HG03457 (cell line): Measurements from ENCODE around the gene PCSK6.
"Not testable (repeated sequence)": the region's sequence is repeated elsewhere in the genome, so short reads cannot be mapped to it uniquely, and the experiment has no call there.

Source experiments
- ATAC-seq: cut with Tn5 transposase; IDR thresholded peaks from one replicate; pipeline ENCODE4 v1.9.1; 2021; ENCODE audit warnings: moderate number of reproducible peaks; ENCODE audit not compliant: unreplicated experiment

Gene PCSK6

DNA sequence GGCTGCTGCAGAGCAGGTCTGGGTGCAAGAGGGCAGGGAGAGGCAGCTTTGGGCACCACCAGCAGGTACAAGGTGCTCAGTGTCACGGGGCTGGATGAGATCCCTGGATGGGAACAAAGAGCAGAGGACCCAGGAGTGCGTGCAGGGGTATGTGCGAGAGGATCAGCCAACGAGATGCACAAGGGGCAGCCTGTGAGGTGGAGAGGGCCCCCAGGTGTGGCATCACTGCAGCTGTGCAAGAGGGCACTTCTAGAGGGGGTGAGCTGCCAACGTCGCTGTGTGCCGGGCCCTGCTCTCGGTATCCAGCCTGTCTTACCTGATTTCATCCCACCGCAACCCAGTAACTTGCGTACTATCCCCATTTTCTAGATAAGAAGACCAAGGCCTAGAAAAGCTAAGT is 127.1 kb downstream of the PCSK6 start:
- ATAC-seq: no peak

DNA sequence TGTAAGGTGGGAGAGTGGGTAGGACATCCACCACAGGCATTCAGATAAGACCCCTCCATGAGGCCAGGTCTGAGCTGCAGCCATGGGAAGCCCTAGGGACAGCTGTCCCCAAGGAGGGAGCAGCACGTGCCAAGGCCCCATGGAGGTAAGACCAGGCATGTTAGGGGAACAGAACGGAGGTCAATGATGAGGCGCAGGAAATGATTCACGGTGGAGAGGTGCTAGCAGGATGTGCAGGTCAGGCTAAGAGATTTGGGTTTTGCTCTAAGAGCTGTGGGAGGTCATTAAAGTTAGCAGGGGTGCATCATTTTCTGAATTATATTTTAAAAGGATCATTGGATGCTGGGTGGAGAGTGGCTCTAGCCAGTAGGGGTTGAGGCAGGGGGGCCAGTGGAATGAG is 128.1 kb downstream of the PCSK6 start:
- no peak for ATAC-seq

DNA sequence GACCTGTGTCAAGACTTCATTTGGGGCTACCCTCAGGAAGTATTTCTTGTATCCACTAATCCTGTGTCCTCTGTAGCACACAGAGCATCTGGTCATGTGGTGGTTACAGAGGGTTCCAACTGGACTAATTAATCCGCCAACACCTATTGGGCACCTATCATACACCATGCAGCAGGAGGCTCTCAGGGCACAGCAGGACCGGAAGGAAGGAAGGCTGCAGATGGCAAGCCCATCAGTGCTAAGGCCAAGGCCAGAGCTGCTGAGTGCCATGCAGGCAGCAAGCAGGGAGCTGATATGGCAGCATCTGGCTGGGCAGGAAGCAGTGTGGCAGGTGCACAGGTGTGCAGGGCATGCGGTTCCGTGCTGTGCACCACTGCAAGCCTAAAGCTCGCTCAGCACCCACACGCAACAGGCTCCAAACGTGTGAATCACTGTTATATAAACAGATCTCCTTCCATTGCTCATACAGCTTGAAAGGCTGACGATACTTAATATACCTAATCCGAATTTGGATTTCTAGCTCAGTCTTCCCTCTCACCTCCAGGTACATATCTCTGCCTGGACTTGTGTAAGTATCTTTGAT is 130.1 kb downstream of the PCSK6 start:
- ATAC-seq: no peak

DNA sequence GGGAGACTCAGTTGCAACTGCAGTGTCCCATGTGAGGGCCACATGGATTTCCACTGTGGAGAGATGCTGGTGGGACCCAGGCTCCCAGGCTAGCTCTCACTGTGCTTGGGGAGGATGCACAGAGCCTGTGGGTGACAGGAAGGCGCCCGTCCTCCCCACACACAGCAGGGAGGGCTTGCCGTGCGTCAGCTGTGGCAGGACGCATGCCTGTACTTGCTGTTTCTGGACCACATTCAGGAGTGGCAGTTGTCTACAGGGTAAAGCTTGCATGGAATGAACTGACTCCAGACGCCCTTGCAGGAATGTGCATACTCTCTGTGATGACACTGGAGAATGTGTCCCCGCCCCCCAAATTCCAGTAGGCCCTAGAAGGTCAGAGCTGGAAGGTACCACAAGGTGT is 130.6 kb downstream of the PCSK6 start:
- no peak for ATAC-seq

DNA sequence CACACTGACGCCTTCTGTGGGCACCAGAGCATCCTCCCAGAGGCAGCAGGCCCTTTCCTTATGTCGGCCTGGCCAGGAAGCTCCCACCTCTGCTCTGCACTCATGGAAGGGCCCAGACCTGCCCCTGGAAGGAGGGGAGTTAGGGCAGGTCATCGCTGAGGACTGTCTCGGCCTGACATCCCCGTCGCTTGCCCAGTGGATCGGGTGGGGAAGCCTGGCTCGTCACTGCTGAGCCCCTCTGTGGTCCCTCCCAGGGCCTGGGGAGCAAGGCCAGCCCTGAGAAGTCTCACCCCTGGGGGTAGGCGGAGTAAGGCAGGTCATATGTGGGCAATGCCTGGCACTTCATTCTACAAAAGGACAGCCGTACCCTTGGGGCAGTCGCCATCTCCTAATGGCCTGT is 131.6 kb downstream of the PCSK6 start:
- ATAC-seq: no peak

- no peak for ATAC-seq
These were observed 132.2 kb downstream of the PCSK6 start for GRCh38 chr15:101357333-101357732.

DNA sequence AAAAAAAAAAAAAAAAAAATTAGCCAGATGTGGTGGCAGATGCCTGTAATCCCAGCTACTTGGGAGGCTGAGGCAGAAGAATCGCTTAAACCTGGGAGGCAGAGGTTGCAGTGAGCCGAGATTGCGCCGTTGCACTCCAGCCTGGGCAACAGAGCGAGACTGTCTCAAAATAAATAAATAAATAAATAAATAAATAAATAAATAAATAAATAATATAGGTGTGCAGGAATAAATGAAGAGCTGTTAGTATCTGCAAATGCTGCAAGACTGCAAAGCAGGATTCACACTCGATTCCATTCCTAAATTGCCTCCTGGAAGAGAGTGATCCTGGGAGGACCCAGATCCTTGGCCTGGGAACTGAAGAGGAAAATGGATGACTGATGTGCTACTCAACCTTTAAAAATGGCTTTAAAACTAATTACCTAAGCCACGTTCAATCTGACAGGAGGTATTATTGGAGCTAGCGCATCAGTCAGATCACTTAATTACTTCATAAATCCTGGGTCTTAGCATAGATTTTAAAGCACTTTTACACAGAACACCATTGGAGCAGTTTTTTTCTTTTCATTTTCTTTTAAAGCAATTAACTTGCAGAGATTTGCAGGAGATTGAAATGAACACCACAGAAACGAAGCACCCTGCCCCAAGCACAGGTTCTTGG is 132.9 kb downstream of the PCSK6 start:
- not testable (repeated sequence) for ATAC-seq

DNA sequence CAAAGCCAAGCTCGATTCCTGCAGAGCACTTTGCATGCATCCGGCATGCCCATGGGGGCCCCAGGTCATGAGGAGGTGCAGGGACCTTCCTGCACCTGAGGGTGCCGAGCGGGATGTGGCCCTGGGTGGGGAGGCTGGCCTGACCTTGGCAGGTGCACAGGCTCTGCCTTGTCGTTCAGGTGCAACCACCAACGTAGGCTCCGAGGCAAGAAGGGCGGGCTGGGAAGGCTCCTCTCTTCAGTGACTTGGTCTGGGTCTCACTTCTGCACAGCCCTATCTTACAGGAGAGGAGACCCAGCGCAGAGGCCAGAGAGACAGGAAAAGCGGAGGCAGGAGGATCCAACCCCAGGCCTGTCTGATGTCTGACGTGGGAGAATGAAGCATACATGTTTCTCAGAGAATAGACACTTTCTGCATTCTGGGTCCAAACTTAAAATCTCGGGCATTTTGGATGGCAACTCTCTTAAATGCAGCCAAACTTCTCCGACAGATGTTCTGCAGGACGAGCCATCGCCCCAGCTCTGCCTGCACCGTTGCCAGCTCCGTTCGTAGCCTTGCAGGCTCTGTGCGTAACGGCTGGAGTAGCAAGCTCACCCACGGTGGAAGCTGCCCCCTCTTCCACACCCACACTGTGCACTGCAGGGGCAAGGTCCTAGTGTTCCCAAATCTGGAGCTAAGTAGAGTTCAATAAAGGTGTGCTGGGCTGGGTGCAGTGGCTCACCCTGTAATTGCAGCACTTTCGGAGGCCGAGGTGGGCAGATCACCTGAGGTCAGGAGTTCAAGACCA is 133.6 kb downstream of the PCSK6 start:
- ATAC-seq: no peak

GRCh38 chr15:101354891-101355623 is 134.4 kb downstream of the PCSK6 start:
- ATAC-seq: no peak

- no peak for ATAC-seq
These were observed 136.3 kb downstream of the PCSK6 start for GRCh38 chr15:101353240-101353639.

GRCh38 chr15:101351736-101352135 is 137.8 kb downstream of the PCSK6 start:
- ATAC-seq: no peak

GRCh38 chr15:101349047-101349951 is 140.2 kb downstream of the PCSK6 start:
- no peak for ATAC-seq

DNA sequence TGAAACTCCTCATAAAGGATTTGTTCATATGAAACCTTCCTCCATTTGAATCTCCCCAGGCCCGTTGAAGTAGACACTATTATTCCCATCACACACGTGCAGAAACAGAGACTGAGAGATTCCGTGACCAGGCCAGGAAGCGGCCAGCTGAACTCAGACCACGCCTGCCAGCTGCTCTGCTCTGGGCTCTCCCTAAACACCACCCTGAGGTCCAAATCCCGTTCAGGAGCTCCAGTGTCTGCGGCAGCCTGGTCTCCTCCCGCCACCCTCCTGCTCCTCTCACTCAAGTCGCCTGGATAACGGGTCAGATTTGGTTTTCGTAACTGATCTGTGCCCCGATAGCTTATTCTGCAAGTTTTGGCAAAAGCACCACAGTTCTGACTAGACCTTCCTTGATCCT is 140.9 kb downstream of the PCSK6 start:
- ATAC-seq: no peak

GRCh38 chr15:101348015-101348414 is 141.5 kb downstream of the PCSK6 start:
- ATAC-seq: no peak

DNA sequence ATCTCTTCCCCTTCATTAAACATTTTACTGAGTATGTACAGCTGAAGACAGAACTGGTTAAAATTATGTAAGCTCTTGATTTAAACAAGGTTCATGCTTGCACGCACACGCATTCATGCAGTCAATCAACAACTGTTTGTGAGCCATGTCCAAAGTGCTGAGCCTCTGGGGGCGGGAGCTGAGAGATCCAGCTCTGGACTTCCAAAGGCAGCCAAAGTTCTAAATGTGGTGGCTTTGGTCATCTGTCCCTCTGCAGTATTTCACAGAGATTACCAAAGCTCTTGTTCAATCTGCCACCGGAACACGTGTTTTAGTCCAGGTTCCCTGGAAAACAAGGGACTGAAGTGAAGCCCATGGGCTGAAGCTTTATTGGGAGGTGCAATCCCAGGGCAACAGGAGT is 142.1 kb downstream of the PCSK6 start:
- no peak for ATAC-seq

GRCh38 chr15:101346928-101347327 is 142.6 kb downstream of the PCSK6 start:
- no peak for ATAC-seq

DNA sequence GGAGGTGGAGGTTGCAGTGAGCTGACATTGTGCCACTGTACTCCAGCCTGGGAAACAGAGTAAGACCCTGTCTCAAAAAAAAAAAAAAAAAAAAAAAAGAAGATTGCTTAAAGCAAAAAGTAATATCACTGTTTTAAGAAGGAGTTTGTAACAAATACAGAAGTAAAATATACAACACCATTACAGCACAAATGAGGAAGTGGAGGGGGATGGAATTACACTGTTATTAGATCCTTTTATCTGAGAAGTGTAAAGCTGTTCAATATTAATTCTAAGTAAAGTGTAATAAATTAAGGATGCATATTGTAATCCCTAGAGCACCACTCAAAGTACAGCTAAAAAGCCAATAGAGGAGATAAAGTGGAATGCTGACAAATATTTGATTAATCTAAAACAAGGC is 147.5 kb downstream of the PCSK6 start:
- ATAC-seq: no peak

DNA sequence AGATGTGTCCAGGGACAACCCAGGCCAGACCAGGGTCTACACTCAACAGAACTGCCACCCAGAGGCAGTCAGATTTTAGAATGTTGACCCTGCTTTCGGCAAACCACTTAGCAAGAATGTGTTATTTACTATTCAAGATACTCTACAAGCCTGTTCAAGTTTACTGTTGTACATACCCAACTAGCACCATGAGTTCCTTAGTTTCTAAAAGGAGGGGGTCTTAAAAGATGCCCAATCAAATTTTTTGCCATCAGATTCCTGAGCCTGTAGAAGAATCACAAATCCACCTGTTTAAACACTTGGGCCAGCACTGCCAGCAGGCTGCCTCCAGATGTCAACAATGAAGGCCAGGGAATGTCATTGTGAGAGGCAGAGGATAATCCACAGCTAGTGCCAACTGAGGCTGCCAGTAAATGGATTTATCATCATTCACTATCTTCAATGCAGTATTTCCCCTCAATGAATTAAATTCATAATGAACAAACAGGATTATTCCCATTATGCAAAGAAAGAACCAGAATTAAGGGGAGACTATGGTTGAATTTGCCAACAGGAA is 150.9 kb downstream of the PCSK6 start:
- no peak for ATAC-seq

- no peak for ATAC-seq
These were observed 151.5 kb downstream of the PCSK6 start for GRCh38 chr15:101337976-101338375.
